ENCODE data around the gene VSTM5. TPM values are rescaled to one million over a fixed set of nuclear protein-coding genes. Genes with fewer than 3 reads are reported as not detected.

The VSTM5 gene
- total RNA-seq, 1 experiment from 2014 or later: not detected

DNA sequence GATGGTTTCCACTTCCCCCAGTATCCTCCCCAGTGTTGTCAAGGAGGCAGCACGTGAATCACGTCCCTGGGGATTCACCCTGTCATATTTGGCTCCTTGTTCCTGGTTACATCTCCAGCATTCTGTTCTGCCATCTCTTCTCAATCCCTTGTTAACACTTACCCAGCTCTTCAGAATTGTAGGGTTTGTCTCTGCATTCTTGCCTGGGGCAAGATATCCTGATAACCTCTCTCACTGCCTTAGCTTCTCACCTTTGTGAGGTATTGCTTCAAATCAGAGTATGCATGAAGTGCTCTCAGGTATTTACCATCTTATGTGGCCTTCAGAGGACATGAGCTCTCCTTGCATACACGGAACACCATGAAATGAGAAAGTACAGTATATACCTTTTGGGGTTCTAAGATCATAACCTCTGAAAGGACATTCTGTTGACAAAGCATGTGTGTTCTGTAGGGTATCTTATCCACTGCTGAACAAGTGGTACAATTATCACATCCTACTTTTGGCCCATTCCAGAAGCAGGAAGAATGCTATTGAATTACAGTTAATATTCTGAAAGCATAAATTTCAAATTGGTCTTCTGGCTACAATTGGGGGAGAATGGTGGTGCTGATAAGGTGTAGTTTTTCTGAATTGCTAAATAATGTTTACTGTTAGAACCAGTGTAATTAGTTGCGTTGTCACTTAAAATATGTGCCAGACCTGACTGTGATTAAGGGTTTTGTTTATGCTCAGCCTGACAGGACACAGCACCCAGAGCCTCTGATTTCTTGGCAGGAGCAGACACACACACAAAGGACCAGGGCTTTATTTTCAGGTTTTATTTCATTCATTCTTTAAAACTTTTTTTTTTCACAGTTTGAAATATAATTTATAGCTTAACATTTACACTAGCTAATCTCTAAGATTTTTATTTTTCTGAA is 32.7 kb downstream of the VSTM5 start:
- H3K27ac ChIP-seq (ENCODE audit: insufficient read length, low read depth, low read length): no peak overlapping the region
- H3K56ac ChIP-seq (ENCODE audit: insufficient read length, low read depth, low read length): no peak overlapping the region
- H3K27me3 ChIP-seq (ENCODE audit: insufficient read depth, low read length): no peaks in the 10 kb centered on the region
- Mint-ChIP-seq H3K36me3 (ENCODE audit: insufficient read depth in 1 of 3, low read depth in 3 of 3) (peaks cover 10 to 26% (median 23%) of the 10 kb centered on the region in 3 experiments; a peak in 6 of 7 replicates), H3K27ac (no peak overlapping the region; a peak in 1 of 7 replicates), H3K27me3 (ENCODE audit: low read depth) (no peaks in the 10 kb centered on the region), H3K4me1 (peaks cover 31 to 37% of the 10 kb centered on the region in 2 experiments), H3K9me3 (no peaks in the 10 kb centered on the region), H3K4me3 (no peak overlapping the region)
- no peak overlapping the region for H3K9ac ChIP-seq (ENCODE audit: extremely low read depth, insufficient read length, low read length)
- WGBS (ENCODE audit: extremely low coverage, insufficient read length, low lambda C conversion rate): no CpG with 5 or more reads among the region's 4 CpGs
- no peak overlapping the region for H2BK12ac ChIP-seq (ENCODE audit: insufficient read length, low read depth, low read length)
- no peaks in the 10 kb centered on the region; the same call in 1 of the 2 replicates for H3K4me1 ChIP-seq (ENCODE audit: insufficient read depth, low read length)
- H3K4me2 ChIP-seq (ENCODE audit: insufficient read depth, insufficient read length, low read length): no peak overlapping the region
- no peak overlapping the region for H2AK5ac ChIP-seq (ENCODE audit: insufficient read length, low read length)
- no peak overlapping the region for H3K18ac ChIP-seq (ENCODE audit: insufficient read length, low read depth, low read length)
- no peak overlapping the region for H2BK120ac ChIP-seq (ENCODE audit: low read depth, low read length, poor library complexity, severe bottlenecking)
- no peaks in the 10 kb centered on the region for H3K23me2 ChIP-seq (ENCODE audit: insufficient read length, low read depth, low read length, poor library complexity, severe bottlenecking)
- H3K9me3 ChIP-seq (ENCODE audit: control insufficient read depth, low read depth, low read length): no peaks in the 10 kb centered on the region
- TF ChIP-seq, protein P1, sequence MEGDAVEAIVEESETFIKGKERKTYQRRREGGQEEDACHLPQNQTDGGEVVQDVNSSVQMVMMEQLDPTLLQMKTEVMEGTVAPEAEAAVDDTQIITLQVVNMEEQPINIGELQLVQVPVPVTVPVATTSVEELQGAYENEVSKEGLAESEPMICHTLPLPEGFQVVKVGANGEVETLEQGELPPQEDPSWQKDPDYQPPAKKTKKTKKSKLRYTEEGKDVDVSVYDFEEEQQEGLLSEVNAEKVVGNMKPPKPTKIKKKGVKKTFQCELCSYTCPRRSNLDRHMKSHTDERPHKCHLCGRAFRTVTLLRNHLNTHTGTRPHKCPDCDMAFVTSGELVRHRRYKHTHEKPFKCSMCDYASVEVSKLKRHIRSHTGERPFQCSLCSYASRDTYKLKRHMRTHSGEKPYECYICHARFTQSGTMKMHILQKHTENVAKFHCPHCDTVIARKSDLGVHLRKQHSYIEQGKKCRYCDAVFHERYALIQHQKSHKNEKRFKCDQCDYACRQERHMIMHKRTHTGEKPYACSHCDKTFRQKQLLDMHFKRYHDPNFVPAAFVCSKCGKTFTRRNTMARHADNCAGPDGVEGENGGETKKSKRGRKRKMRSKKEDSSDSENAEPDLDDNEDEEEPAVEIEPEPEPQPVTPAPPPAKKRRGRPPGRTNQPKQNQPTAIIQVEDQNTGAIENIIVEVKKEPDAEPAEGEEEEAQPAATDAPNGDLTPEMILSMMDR (conservative IDR thresholded peaks at IDR 0.05): no peak
- H3K23ac ChIP-seq (ENCODE audit: insufficient read length, low read depth, low read length): no peak overlapping the region
- no peak overlapping the region for H2AFZ ChIP-seq (ENCODE audit: low read length)
- H3K4ac ChIP-seq (ENCODE audit: low read depth, low read length): no peak overlapping the region
- no peak overlapping the region for H4K8ac ChIP-seq (replicated peaks; ENCODE audit: insufficient read length, low read depth, low read length)
- no peak overlapping the region for H3K14ac ChIP-seq (ENCODE audit: insufficient read depth, low read length)
- no peak overlapping the region for H3T11ph ChIP-seq (ENCODE audit: low read length)
- no peak overlapping the region for H2BK15ac ChIP-seq (ENCODE audit: low read depth, low read length)
- no peak for DNase-seq
- no peaks in the 10 kb centered on the region for H3K79me1 ChIP-seq (ENCODE audit: insufficient read depth, low read depth, low read length, poor library complexity, severe bottlenecking)
- no peak overlapping the region for H2BK5ac ChIP-seq (ENCODE audit: insufficient read length, low read length)
- H3K79me2 ChIP-seq (ENCODE audit: insufficient read depth, low read length): no peaks in the 10 kb centered on the region
- H4K5ac ChIP-seq (ENCODE audit: insufficient read length, low read depth, low read length): no peak overlapping the region
- H4K91ac ChIP-seq (ENCODE audit: insufficient read length, low read depth, low read length): no peak overlapping the region
- H2BK20ac ChIP-seq (ENCODE audit: low read depth, low read length, poor library complexity, severe bottlenecking): no peak overlapping the region
- no peaks in the 10 kb centered on the region for H4K20me1 ChIP-seq (ENCODE audit: control insufficient read depth, insufficient read depth, insufficient read length)
